GM12878 (cell line): Measurements from ENCODE around the gene RNF181. TPM values are rescaled to one million over a fixed set of nuclear protein-coding genes. Genes with fewer than 3 reads are reported as not detected.

ENCODE experiments used
- ELK1 ChIP-seq: IDR thresholded peaks from 2 replicates; pipeline ENCODE4 v1.6.1; 2012; ENCODE audit warnings: low read depth, low read length, improper control_type of control experiment
- ETV6 ChIP-seq, 2 experiments: fragments of 450-650 bp in 1 of 2; IDR thresholded peaks in 1 of 2; conservative IDR thresholded peaks in 1 of 2; 2 replicates each; pipeline ENCODE4 v1.6.1; 2014; ENCODE audit warnings: antibody characterized with exemption in 1 of 2, borderline replicate concordance in 1 of 2, low read depth in 1 of 2, mild to moderate bottlenecking in 1 of 2, moderate library complexity in 1 of 2
- GABPA ChIP-seq: IDR thresholded peaks from 2 replicates; pipeline ENCODE4 v1.6.1; 2014; ENCODE audit warnings: antibody characterized with exemption, low read depth, mild to moderate bottlenecking, inconsistent platforms
- HCFC1 ChIP-seq: fragments of 150-350 bp; IDR thresholded peaks from 2 replicates; pipeline ENCODE4 v1.6.1; 2014; ENCODE audit warnings: low read length
- HDGF ChIP-seq: fragments of 450-650 bp; IDR thresholded peaks from 2 replicates; pipeline ENCODE4 v1.6.1; 2016; ENCODE audit warnings: antibody characterized with exemption
- IRF3 ChIP-seq: fragments of 450-650 bp; IDR thresholded peaks from 2 replicates; pipeline ENCODE4 v1.6.1; 2014; ENCODE audit warnings: mild to moderate bottlenecking
- KAT2A ChIP-seq: conservative IDR thresholded peaks from 2 replicates; pipeline ENCODE4 v1.6.1; 2011; ENCODE audit warnings: low read depth, low read length; ENCODE audit not compliant: control insufficient read depth
- MYC ChIP-seq: IDR thresholded peaks from 2 replicates; pipeline ENCODE4 v1.6.1; 2011; ENCODE audit warnings: mild to moderate bottlenecking, low read length, moderate library complexity, inconsistent platforms; ENCODE audit not compliant: insufficient read depth, insufficient replicate concordance, insufficient read length, severe bottlenecking
- PML ChIP-seq: IDR thresholded peaks from 2 replicates; pipeline ENCODE4 v1.6.1; 2012; ENCODE audit warnings: low read length, inconsistent platforms
- STAT1 ChIP-seq: fragments of 450-650 bp; conservative IDR thresholded peaks from 2 replicates; pipeline ENCODE4 v1.6.1; 2014; ENCODE audit warnings: antibody characterized with exemption, mild to moderate bottlenecking
- TARDBP ChIP-seq: IDR thresholded peaks from 2 replicates; pipeline ENCODE4 v1.6.1; 2016; ENCODE audit warnings: borderline replicate concordance
- ZBTB11 ChIP-seq: fragments of 450-650 bp; formaldehyde crosslinking; IDR thresholded peaks from 2 replicates; pipeline ENCODE4 v1.5.0; 2022; ENCODE audit warnings: mild to moderate bottlenecking, missing genetic modification characterization
- ZBTB33 ChIP-seq: fragments of 450-650 bp; IDR thresholded peaks from 2 replicates; pipeline ENCODE4 v1.6.1; 2017; ENCODE audit warnings: mild to moderate bottlenecking
- ZNF24 ChIP-seq: fragments of 450-650 bp; IDR thresholded peaks from 2 replicates; pipeline ENCODE4 v1.6.1; 2017; ENCODE audit warnings: antibody characterized with exemption, mild to moderate bottlenecking
- ZNF592 ChIP-seq: fragments of 450-650 bp; IDR thresholded peaks from 2 replicates; pipeline ENCODE4 v1.6.1; 2017; ENCODE audit warnings: mild to moderate bottlenecking, moderate library complexity
- polyA plus RNA-seq, 11 experiments: library from polyadenylated mRNA; depleted of rRNA in 4 of 11; unstranded in 6 of 11; stranded (reverse) in 5 of 11; fragments of >200 nt; fragmentation: Nextera tagmentation in 4 of 11; fragmentation: Illumina TruSeq in 1 of 11; extraction: Ambion mirVana in 4 of 11; extraction: Trizol in 1 of 11; gene quantifications; 1 replicate in 1 of 11; 2 replicates in 10 of 11; pipeline versions ENCODE4 v1.2.1 to v1.2.3, GENCODE V29; 2011 to 2016; ENCODE audit warnings: inconsistent platforms in 2 of 11, missing spikeins in 2 of 11, low read depth in 1 of 11
- total RNA-seq, 4 experiments: library from RNA; depleted of rRNA in 3 of 4; stranded (reverse); fragments of >200 nt in 3 of 4; fragmentation: Illumina TruSeq in 1 of 4; extraction: Trizol in 1 of 4; gene quantifications; 2 replicates each; pipeline versions ENCODE4 v1.2.1 to v1.2.3, GENCODE V29; 2013 to 2021

The RNF181 gene
- total and polyA plus RNA-seq, 10 of the 15 experiments (the other 5 are each of a cell fraction or from before 2014, with no cell fraction given), result 101 to 409 (median 213) TPM

GRCh38 chr2:85602476-85603234, 7.1 kb downstream of the RNF181 start, which contains the start of gene TMEM150A (continued):
- TF ChIP-seq ZBTB33, result no peak
- TF ChIP-seq ZNF24, result no peak
- TF ChIP-seq KAT2A, result no peak
- TF ChIP-seq HDGF, result no peak
- no peak for TF ChIP-seq IRF3
- no peak for TF ChIP-seq GABPA
- no peak for TF ChIP-seq ZBTB11 (CRISPR knock-in tag)
- TF ChIP-seq TARDBP, result peak; percentile 65; the same call in 1 of the 2 replicates
- no peak for TF ChIP-seq PML
- TF ChIP-seq HCFC1, result peak; percentile 91
- TF ChIP-seq ZNF592, result peak; percentile 70; the same call in 1 of the 2 replicates
- peak; percentile 24; the same call in 1 of the 2 replicates for TF ChIP-seq ELK1
- TF ChIP-seq ETV6 (conservative IDR thresholded peaks at IDR 0.05 in 1 of 2, IDR thresholded peaks at IDR 0.05 in 1 of 2; ENCODE audit: borderline replicate concordance in 1 of 2, low read depth in 1 of 2), result no peak
- no peak for TF ChIP-seq MYC
- TF ChIP-seq STAT1, result peak; percentile 48; the same call in 1 of the 2 replicates
